Measurements from ENCODE around the gene FAM120A.

The FAM120A gene

DNA sequence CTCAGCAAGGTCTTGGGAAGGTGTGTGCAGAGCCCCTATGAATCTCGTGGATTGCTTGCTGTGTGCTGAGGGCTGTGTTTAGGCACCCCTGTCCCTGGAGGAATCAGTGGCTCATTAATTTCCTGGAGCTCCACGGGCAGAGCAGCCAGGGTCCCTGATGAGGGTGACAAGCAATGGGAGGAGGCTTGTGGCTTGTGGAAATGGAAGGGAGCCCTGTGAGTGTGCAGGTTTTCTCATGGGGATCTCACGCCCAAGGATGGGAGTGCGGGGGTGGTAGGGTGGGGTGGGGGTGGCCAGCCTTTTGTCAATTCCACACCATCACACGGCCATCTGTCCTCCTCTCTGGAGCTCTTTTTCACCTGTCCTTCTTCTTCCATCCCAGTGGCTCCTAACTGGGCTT is 150.2 kb downstream of the FAM120A start:
- DNase-seq (ENCODE audit: low spot score) = no peak
- ChIA-PET CTCF (no interaction called here), POLR2A (ENCODE audit: low non-redundant PET) (no interaction called here)
- TF ChIP-seq, protein P1, sequence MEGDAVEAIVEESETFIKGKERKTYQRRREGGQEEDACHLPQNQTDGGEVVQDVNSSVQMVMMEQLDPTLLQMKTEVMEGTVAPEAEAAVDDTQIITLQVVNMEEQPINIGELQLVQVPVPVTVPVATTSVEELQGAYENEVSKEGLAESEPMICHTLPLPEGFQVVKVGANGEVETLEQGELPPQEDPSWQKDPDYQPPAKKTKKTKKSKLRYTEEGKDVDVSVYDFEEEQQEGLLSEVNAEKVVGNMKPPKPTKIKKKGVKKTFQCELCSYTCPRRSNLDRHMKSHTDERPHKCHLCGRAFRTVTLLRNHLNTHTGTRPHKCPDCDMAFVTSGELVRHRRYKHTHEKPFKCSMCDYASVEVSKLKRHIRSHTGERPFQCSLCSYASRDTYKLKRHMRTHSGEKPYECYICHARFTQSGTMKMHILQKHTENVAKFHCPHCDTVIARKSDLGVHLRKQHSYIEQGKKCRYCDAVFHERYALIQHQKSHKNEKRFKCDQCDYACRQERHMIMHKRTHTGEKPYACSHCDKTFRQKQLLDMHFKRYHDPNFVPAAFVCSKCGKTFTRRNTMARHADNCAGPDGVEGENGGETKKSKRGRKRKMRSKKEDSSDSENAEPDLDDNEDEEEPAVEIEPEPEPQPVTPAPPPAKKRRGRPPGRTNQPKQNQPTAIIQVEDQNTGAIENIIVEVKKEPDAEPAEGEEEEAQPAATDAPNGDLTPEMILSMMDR (conservative IDR thresholded peaks at IDR 0.05; ENCODE audit: low read depth) = no peak
- no peak overlapping the region for H3K27ac ChIP-seq

DNA sequence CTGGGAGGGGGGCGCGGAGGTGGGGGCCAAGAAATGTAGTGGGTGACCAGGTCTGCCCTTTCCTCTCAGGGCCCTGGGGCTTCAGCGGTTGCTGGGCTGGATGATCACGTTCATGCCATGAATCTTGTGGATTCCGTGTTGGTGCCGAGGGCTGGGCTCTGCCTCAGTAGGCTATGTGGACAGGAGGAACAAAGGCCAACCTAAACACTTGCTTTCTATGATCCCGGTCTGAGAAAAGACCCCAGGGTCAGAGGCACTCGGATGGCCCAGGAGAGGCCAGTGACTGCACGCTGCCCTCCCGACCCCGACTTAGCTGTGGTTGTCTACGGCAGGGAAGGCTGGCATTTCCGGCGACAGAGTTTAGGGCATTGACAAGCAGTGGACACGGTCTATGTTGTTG is 151.5 kb downstream of the FAM120A start:
- TF ChIP-seq, protein P1 (conservative IDR thresholded peaks at IDR 0.05; ENCODE audit: low read depth) = no peak
- ChIA-PET POLR2A (ENCODE audit: low non-redundant PET) (no interaction called here), CTCF (no interaction called here)
- no peak for DNase-seq (ENCODE audit: low spot score)
- H3K27ac ChIP-seq = no peak overlapping the region

DNA sequence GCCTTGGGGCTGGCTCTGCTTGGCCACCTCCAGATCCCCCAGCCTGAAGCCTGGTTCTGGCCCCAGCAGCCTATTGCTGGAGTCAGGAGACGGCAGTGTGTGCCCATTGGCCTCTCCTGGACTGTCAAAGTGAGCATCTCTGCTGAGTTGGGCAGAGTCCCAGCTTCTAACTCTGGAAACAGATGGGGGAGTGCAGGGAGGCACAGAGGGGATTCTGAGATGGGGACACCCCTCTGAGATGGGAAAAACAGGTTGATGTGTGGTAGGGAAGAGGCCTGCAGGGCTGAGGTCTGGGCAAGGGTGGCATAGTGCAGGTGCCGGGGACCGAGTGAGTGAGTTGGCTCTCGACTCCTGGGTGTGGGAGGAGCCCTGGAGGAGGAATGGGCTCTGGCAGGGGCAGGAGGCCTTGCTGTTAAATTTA is 152.4 kb downstream of the FAM120A start:
- POLR2A ChIA-PET (ENCODE audit: low non-redundant PET) = no interaction called here
- no peak overlapping the region for H3K27ac ChIP-seq
- no peak for DNase-seq (ENCODE audit: low spot score)
- TF ChIP-seq, protein P1 (conservative IDR thresholded peaks at IDR 0.05; ENCODE audit: low read depth) = no peak
- CTCF ChIA-PET = no interaction called here

- no peak overlapping the region for H3K27ac ChIP-seq
- no peak for DNase-seq (ENCODE audit: low spot score)
- TF ChIP-seq, protein P1 (conservative IDR thresholded peaks at IDR 0.05; ENCODE audit: low read depth) = no peak
- ChIA-PET CTCF (interaction anchor here (0.8 kb wide), 1 partner anchor 40 kb away, joined by 3 read pairs; no protein-coding TSS in a partner anchor), POLR2A (ENCODE audit: low non-redundant PET) (no interaction called here)
These were observed 154.7 kb downstream of the FAM120A start for GRCh38 chr9:93606187-93606586.

GRCh38 chr9:93610206-93610605 is 158.7 kb downstream of the FAM120A start:
- CTCF ChIA-PET = interaction anchor here (0.6 to 0.7 kb wide), 2 partner anchors 18 to 644 kb away, joined by 3 to 4 read pairs; no protein-coding TSS in a partner anchor
- no peak for DNase-seq (ENCODE audit: low spot score)
- POLR2A ChIA-PET (ENCODE audit: low non-redundant PET) = no interaction called here
- H3K27ac ChIP-seq = no peak overlapping the region
- TF ChIP-seq, protein P1 (conservative IDR thresholded peaks at IDR 0.05; ENCODE audit: low read depth) = no peak

DNA sequence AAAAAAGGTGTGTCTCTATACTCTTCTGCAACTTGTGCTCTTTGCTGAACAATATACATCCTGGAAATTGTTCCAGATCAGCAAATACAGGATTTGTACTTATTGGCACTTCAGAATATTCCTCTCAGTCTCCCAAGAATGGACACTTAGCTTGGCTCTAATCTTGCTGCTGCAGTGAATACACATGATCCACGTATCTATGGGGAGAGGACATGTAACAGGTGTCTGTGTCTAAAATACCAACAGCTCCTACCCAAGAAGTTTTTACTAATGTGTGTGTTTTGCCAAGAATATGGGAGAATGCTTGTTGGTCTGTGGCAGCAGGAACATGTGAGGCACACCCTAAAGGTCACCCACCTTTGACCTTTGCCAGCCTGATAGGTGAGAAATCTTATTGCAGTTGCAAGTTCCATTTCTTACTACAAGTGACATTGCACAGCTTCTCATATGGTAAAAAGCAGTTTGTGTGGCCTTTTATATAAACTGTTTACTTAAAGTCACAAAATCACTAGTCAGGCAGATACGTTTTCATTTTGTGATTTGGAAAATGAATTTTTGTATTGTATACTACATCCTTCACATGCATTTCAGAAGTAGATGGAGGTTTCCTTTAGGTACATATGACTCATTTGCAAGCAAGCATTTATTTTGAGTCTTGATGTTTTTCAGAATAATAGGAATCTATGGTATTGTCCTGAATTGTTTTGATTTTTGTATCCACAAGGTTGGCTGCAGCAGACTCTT is 160.7 kb downstream of the FAM120A start:
- CTCF ChIA-PET = no interaction called here
- peak overlapping the region; percentile 66 for H3K27ac ChIP-seq
- POLR2A ChIA-PET (ENCODE audit: low non-redundant PET) = no interaction called here
- DNase-seq (ENCODE audit: low spot score) = no peak
- TF ChIP-seq, protein P1 (conservative IDR thresholded peaks at IDR 0.05; ENCODE audit: low read depth) = no peak
